HG03354 (cell line): Measurements from ENCODE around the gene MYO3B.
"Not testable (repeated sequence)": the region's sequence is repeated elsewhere in the genome, so short reads cannot be mapped to it uniquely, and the experiment has no call there.

ENCODE experiments used
- ATAC-seq: cut with Tn5 transposase; IDR thresholded peaks from one replicate; pipeline ENCODE4 v1.9.1; 2021; ENCODE audit warnings: mild to moderate bottlenecking; ENCODE audit not compliant: unreplicated experiment, poor library complexity, severe bottlenecking

The MYO3B gene

DNA sequence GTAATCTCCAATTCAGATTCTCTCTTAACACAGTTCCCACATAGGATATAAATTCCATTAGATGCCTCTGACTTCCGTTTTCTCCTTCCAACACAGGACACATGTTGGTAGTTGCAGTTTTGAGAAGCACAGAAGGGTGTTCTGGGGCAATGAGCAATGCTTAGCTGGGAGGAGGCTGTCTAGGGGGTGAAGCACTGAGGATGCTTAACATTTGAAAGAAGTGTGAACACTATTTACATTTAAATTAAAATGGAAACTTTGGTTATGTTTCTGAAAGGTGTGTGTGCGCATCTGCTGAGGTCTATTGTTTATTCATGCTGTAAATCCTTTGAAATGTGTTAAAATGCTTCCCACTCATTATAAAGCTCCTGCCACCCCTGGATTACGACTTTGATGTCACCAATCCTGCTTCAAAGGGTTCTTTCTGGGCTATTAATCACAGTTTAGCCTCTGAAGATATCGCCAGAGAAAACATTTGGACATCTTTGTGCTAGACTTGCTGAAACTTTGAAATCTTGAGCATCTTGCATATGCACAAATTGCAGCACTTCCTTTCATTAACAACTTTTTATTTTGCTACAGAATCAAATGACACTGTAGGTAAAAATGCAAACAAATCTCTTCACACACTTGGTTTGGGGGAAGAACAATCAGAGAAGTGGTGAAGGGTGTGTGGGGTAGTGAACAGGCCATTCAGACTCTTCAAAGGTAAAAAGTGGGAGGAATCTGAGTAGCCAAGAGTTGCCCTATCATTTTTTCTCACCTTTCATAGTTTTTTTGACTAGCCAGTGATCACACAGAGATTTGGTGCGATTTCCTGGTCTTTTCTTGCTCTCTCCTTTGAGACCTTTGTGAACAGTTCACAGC lies 258.4 kb downstream of the MYO3B start:
- ATAC-seq: no peak

DNA sequence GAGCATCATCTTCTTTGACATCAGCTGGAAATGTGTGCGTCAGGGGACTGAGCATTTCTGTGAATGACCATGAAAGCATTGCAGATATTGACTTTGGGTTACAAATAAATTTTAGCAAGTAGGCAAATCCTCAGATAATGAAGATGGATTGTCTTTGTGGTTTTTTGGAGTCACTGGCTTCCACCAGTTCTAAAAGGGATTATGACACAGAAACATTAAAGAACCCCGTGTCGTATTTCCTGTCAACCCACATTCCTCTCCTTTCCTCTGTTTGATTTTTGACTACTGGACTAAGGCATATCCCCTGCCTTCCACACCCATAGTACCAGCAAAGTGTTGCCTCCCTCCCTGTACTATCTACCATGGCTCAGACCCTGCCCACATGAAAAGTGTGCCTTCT lies 268.1 kb downstream of the MYO3B start:
- no peak for ATAC-seq

DNA sequence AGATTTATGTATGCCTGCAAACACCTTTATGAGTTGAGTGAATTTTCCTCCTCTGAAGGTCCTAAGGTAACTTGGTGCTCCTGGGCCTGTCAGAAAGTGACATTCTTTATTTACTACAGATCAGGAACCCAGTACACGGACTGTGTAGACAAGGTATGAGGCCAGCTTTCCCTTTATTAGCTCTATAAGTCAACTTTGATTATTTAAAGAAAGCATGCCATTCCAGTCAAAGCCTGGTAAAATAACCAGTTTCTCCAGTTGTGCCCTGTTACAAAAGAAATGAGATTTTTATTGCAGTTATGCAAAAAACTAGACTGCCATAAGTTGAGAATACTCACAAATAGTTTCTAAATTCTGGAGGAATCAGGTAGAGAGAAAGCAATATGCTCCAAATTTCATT lies 271.1 kb downstream of the MYO3B start:
- ATAC-seq: no peak

DNA sequence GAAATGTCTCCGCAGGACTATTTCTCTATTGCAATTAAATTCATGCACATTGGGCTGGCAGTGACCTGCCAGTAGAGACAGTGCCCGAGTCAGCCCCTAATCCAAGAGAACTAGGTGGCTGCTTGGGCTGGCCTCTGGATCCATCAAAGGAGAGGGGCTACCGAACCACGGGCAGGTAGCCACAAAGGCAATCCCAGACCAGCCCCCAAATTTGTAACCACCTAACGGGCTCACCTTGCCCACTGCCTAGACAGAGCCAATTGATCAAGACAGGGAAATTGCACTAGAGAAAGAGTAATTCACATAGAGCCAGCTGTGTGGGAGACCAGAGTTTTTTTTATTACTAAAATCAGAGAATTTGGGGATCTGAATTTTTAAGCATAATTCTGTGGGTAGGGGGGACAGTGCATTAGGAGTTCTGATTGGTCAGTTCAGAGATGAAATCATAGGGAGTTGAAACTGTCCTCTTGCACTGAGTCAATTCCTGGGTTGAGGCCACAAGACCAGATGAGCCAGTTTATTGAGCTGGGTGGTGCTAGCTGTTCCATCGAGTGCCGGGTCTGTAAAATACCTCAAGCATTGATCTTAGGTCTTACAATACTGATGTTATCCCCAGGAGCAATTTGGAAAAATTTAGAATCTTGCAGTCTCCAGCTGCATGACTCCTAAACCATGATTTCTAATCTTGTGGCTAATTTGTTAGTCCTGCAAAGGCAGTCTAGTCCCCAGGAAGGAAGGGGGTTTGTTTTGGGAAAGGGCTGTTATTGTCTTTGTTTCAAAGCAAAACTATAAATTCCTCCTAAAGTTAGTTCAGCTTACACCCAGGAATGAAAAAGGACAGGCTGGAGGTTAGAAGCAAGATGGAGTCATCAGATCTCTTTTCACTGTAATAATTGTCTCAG lies 276.8 kb downstream of the MYO3B start:
- no peak for ATAC-seq

DNA sequence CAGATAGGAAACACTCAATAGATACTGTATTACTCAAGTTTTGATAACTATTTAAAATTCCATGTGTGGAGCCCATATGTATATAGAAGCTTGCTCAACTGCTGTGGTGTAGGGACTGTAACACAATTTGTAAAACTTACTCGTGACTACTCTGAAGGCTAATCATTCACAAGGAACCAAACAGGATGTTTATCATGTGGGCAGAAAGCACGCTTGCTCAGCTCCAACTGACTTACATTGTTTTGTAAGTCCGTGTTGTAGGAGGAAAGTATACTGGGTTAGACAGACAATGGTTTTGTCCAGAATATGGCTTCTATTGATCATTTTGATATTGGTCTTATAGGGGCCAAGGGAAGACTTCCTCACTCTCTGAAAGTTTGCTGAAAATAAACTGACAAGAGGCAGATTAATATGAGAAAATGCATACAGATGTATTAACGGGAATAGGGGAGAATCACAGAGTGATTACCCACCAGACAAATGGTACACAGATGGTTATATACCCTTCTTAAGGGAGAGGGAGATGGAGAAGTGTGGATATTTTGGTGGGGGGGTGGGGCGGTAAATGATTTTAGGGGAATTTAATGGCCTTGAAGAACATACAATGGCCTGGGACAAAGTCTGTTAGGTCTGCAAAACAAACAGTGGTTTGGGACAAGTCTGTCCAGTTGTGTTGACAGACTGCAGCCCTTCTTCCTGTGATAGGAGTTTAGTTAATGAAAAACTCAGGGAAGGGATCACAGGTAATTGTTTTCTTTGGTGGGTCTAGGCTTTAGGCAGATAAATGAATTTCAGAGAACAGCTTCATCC lies 277.9 kb downstream of the MYO3B start:
- no peak for ATAC-seq

DNA sequence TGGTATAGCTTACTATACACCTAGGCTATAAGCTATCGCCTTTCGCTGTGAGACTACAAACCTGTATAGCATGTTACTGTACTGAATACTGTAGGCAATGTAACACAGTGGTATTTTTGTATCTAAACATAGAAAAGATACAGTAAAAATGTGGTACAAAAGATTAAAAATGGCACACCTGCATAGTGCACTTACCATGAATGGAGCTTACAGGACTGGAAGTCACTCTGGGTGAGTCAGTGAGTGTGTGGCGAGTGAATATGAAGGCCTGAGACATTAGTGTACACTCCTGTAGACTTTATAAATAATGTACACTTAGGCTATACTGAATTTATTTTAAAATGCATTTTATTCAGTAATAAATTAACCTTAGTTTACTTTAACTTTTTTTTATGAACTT lies 279.0 kb downstream of the MYO3B start:
- ATAC-seq: no peak

DNA sequence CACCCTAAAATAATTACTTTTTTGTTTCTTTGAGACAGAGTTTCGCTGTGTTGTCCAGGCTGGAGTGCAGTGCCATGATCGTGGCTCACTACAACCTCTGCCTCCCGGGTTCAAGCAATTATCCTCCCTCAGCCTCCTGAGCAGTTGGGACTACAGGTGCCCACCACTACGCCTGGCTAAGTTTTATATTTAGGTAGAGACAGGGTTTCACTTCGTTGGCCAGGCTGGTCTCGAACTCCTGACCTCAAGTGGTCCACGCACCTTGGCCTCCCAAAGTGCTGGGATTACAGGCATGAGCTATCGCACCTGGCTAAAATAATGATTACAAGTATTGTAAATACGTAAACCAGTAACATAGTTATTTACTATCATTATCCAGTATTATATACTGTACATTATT lies 279.8 kb downstream of the MYO3B start:
- ATAC-seq: no peak

DNA sequence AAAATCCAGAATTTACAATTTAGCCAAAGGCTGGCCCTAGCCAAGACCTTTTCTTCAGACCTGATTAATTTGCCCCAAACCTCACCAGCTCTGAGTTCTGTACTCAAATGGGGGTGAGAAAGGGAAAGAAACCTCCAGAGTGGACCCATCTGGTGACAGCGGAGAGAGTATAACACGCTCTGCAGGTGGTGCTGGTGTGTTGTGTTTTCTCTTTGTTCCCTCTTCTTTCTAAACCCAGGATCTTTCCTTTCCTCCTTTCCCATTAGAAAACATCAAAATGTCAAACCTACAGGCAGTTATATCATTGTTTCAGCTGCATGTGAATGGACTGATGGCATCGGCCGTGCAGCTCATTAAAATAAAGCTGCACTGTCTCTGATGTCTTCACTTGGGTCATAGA lies 283.9 kb downstream of the MYO3B start:
- no peak for ATAC-seq

DNA sequence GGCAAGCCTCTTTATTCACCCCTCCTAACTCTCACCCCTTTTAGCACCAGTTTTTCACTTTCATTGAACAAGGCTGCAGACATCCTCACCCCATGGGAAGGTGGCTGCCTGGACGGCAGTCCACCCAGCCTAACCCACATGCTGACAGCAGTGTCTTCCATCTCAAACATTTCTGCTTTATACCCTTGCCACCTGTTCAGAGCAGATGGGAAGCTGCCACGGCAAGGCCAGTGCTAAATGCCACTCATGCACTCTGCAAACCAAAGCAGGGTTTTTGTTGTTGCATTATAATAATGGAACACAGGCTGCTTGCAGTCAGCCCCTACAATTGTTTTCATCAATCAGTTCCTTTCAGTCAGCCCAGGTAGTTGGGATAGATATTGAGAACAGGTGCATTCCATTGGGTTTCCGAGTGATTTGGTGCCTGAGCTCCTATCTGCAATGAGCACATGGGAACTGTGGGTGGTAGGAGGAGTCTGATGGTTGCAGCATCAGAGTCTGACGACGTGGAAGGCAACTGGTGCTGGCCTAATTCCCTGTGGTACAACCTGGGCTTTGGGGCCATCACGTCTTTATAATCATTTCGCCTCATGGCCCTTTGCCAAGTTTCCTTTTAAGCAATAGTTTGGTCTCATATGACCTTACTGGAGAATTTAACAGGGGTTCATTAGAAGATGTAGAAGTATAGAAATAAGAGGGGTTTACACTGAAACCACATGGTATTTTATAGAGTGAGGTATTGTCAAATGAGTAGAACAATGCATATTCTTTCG lies 284.7 kb downstream of the MYO3B start:
- ATAC-seq: no peak

DNA sequence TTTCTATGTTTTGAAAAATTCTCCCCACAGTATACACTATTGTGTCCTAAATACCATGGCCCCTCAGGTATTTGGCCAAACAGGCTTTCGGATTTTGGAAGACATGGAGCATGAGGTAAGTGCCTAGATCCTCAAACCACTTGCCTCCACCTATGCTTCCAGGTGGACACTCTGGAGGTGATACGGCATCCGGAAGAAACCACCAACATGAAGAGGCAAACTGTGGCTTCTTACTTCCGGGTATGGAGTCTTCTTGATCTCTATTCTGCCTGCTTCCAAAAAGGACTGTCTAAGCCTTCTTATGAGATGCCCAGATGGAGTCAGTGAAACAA lies 285.2 kb downstream of the MYO3B start:
- ATAC-seq: no peak

DNA sequence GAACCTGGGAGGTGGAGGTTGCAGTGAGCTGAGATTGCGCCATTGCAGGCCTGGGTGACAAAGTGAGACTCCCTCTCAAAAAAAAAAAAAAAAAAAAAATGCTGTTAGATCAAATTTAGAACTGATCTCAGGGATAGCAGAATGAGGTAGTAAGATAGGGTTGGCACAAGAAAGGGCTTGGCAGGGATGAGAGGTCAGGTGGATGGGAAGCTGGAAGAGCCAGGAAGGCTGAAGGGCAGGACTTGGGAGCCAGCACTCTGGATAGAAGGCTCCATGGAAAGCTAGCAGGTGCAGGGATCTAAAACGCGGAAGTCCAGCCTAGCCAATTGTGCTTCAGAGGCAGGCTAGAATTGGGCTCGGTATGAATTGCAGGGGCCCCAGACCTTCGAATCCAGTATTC lies 286.3 kb downstream of the MYO3B start:
- ATAC-seq: no peak

DNA sequence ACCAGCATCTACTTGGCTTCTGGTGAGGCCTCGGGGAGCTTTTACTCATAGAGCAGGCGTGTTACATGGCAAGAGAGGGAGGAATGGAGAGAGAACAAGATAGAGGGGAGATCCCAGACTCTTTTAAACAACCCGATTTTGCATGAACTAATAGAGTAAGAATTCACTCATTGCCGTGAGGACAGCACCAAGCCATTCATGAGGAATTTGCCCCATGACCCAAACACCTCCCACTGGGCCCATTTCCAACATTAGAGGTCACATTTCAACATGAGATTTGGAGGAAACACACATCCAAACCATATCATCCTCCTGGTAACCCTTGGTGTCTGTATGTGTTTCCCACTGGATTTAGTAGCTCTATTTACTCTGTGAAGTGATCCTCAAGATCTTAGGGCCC lies 287.3 kb downstream of the MYO3B start:
- no peak for ATAC-seq

DNA sequence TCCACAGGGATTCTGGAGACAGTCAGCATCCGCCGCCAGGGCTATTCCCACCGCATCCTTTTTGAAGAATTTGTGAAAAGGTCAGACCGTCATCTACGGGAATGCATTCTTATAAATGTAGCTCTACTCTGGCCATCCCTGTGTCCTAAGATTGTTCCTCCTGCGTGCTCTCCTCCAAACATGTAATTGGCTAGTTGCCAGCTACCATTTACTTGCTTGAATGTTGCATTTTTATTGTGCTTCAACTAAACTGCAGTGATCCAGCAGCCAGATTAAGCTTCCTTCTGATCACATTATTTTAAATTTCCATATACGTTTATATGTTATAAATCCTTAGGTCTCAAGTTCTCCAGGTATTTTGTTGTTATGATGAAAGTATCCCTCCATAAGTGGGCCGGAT lies 288.7 kb downstream of the MYO3B start:
- ATAC-seq: no peak

DNA sequence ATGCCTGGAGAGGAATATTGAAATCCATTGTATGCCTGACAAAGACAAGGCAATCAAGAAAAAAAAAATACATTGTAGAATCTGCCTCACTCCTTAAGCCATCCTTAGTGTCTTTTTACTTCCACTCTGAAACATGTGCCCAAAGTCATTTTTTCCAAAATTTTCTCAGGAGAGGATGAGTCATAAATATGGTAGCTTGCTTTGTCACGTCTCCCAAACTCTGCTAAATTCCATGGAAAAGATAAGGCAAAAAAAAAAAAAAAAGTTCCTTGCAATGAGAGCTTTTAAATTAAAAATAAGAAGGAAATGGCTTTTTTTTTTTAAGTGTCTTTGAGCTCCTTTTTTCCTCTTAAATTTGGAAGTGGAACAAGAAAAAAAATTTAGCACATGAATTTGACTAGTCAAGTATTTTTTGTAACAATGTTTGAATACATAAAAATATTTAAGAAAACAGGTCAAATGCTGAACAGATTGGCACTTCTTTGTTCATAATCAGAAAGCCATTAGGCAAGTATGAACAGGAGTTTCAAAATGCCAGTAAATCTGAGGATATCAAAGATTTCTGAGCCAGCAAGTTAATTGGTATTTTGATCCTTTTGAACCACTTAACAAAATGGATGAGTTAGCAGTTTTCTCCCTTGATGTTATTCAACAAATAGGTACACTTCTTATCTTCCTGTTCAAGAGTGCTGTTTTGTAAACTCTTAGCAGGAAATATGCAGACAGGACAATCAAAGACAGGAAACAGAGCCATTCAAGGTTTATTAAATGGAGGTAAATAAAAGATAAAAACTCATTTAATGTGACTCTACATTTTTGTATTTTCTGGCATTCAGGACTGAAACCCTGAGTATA lies 289.8 kb downstream of the MYO3B start:
- ATAC-seq: no peak

DNA sequence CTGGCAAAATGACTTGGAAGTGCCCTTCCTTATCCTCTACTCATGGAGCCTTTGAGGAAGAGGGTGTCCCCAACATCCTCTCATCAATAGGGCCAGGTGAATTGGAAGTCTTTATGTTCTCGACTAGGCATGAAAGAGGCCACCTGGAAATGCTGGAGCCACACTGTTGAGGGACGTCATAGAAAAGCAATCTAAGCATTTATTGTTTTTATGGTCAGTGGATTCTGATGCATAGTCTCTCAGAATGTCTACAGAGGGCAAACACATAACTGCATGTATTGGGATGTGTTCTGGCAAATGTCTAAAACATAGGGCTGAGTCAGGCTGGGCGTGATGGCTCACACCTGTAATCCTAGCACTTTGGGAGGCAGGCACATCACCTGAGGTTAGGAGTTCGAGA lies 290.6 kb downstream of the MYO3B start:
- ATAC-seq: no peak

DNA sequence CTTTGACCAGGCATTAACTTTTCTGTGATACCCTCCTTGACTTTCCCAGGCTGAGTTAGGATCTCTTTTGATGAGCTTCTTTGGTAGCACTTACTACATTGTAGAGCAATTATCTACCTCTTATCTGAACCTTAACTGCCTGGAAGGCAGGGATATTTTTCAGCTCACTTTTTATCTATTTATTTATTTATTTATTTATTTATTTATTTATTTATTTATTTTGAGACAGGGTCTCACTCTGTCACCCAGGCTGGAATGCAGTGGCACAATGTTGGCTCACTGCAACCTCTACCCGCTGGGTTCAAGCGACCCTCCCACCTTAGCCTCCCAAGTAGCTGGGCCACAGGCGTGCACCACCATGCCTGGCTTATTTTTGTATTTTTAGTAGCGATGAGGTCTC lies 294.6 kb downstream of the MYO3B start:
- not testable (repeated sequence) for ATAC-seq

DNA sequence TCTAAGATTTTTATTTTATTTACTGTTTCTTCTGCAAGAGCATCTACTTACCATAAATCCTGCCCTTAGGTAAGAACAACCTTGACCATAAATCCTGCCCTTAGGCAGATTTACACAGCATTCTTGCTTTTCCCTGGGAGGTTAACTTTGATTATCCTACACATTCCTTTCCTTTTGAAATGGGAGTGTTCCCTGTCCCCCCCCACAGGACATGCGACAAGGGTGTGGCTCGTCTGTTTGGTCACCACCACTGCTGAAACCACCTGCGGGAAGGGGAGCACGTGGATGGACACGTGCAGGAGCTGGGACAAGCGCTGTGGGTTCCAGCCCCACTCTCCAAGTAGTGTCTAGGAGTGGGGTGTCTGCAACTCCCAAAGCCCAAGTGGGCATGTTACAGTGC lies 297.9 kb downstream of the MYO3B start:
- no peak for ATAC-seq

DNA sequence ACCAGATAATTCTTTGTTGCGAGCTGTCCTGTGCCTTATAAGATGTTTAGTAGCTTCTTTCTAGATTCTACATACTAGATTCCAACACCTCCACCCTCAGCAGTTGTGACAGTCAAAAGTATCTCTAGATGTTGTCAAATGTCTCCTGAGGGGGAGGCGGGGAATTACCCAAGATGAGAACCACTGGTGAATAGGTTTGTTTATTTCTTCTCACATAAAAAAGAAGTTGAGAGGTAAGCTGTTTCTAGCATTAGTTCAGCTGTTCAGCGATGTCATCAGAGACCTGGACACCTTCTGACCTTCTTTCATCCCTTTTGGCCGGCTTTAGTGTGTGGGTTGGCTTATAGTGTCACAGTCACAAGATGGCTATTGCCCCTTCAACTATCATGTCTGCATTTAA lies 299.7 kb downstream of the MYO3B start:
- no peak for ATAC-seq

DNA sequence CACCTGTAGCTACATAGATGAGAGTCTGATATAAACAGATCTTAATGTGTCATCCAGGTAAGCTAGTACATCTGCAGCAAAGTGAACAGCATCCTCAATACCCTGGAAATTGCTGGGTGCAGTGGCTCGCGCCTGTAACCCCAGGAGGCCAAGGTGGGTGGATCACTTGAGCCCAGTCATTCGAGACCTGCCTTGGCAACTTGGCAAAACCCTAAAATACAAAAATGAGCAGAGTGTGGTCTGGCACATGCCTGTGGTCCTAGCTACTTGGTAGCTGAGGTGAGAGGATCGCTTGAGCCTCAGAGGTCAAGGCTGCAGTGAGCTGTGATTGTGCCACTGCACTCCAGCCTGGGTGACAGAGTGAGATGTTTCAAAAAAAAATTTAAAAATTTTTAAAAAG lies 303.3 kb downstream of the MYO3B start:
- ATAC-seq: no peak
